HG02759 (cell line): ENCODE measurements around the gene SHROOM1.

ENCODE experiments used
- ATAC-seq: cut with Tn5 transposase; IDR thresholded peaks from one replicate; pipeline ENCODE4 v1.9.1; 2021; ENCODE audit warnings: mild to moderate bottlenecking, moderate library complexity; ENCODE audit not compliant: unreplicated experiment

SHROOM1 gene

DNA sequence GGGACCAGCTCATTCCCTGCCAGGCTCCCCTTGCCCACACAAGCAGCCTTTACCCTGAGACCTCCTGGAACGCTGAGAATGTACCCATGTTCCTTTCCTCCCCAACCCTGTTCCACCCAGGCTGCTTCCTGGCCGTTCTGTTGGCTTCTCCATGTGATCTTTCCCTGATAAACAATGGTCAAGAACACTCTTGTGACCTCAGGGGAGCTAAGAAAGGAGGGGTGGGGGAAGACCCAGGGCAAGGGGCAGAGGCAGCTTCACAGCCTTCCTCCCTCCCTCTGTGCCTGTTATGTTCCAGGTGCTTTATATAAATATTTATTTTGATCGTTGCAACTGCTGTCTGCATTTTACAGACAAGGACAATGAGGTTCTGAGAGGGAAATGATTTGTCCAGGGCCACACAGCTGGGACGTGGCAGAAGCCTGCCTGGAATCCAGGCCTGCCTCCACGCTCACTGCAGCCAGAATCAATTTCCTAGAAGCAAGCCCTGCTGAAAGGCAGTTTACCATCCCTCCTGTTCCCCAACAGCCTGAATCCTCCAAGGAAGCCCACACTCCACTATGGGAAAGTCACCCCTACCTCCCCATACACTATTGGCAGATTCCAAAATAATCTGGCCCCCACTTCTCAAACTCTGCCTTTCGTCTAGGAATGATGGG lies 3.9 kb downstream of the SHROOM1 start:
- ATAC-seq = no peak

DNA sequence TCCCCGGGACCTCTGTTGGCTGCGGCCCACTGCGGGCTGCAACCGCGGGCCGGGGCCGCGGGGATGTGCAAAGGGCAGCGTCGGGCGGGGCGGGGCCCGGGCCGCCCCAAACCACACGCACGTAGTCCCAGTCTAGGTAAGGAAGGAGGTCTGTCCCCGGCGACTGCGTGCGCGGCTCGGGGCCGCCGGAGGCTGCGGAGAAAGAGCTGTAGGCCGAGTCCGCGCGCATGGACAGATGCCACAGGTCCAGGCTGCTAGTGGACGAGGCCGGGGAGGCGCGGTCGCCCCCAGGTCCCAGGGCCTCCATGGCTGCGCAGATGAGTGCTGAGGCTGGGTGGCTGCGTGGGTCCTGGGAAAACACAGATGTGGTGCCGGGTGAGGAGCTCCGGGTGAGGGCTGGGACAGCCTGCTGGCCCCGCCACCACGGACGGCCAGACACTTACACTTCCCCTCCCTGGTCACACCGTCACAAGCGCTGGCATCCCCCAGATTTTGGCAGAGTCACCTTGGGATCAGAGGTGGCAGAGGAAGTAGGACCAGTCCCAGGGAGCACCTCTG lies 4.5 kb downstream of the SHROOM1 start:
- no peak for ATAC-seq

- ATAC-seq = no peak
Observed at GRCh38 chr5:132825033-132825833, 5.2 kb downstream of the SHROOM1 start.

DNA sequence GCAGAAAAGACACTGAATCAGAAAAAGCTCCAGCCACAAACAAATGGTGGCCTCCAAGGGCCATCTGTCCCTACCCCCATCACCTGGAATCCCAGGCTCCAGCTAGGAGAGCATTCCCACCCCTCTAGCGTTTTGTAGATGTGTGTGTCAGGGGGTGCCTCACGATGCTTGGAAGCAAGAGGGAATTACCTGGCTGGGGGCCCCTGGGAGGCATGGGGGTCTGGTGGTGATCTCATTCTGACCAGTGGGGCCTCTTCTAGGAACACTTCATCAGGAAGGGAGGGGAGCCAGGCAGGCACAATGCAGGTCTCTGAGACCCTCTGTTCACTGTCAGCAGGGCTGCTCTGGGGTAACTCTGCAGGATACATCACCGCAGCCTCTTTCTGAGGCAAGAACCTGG lies 6.0 kb downstream of the SHROOM1 start:
- ATAC-seq = no peak

GRCh38 chr5:132823481-132824050 lies 6.9 kb downstream of the SHROOM1 start:
- no peak for ATAC-seq

GRCh38 chr5:132822650-132823480 lies 7.6 kb downstream of the SHROOM1 start:
- no peak for ATAC-seq

DNA sequence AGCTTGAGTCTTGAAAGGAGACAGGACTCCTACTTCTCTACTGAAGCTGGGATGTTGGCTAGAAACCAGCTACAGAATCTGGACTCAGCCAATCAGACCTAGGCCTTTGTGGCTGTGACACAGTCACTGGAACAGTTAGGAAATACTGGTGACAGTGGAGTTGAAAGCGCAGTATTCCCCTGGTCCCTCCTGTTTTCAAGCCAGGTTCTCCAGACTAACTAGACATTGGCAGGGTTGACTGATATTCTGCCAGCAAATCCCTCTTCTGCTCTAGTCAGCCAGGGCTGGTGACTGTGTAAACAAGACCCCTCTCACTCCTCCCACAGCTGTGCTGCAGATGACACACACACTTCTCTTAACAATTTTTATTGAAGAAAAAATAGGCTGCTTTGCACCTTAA lies 8.7 kb downstream of the SHROOM1 start:
- no peak for ATAC-seq

- no peak for ATAC-seq
Observed at GRCh38 chr5:132821350-132821749, 9.1 kb downstream of the SHROOM1 start.

GRCh38 chr5:132820162-132820754 lies 10.2 kb downstream of the SHROOM1 start:
- ATAC-seq = peak; percentile 89

GRCh38 chr5:132819468-132819867 lies 11.0 kb downstream of the SHROOM1 start:
- ATAC-seq = no peak

GRCh38 chr5:132817011-132817410 lies 13.4 kb downstream of the SHROOM1 start:
- no peak for ATAC-seq

DNA sequence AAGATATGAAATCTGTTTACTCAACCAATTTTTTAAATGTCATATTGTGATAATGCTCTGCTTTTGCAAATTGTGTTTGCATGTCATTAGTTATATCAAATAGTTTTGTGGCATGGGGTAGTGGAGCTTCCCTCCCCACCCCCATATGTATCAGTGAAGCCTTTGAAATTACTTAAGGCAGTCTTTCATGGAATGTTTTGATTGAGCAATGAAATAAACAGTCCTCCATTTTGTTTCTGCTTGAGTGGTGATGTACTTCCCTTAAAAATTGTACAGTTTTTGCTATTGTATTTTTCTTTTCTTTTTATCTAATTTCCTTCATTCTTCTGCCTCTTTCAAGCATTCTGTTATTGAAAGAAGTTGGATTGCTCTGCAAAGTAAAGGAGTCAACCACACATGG lies 13.9 kb downstream of the SHROOM1 start:
- ATAC-seq = no peak

- ATAC-seq = no peak
Observed at GRCh38 chr5:132816083-132816482, 14.4 kb downstream of the SHROOM1 start.

DNA sequence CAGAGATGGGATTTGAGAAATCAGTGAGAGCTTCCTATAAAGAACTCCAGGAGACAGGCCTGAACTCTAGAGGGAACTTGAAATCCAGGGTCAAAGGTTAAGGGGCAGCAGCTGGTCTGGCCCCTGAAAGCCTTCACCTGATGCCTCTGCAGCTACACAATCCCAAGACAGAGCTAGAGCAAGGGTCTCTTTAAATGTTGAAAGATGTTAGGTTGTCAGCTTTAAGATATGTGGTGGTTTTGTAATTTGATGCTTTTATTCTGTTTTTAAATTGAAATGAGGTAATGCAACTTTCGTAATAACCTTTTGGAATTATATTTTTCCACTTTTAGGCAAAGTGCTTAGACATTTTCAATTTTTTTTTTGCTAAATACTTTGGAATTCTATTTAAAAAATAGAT lies 15.0 kb downstream of the SHROOM1 start:
- ATAC-seq = no peak

DNA sequence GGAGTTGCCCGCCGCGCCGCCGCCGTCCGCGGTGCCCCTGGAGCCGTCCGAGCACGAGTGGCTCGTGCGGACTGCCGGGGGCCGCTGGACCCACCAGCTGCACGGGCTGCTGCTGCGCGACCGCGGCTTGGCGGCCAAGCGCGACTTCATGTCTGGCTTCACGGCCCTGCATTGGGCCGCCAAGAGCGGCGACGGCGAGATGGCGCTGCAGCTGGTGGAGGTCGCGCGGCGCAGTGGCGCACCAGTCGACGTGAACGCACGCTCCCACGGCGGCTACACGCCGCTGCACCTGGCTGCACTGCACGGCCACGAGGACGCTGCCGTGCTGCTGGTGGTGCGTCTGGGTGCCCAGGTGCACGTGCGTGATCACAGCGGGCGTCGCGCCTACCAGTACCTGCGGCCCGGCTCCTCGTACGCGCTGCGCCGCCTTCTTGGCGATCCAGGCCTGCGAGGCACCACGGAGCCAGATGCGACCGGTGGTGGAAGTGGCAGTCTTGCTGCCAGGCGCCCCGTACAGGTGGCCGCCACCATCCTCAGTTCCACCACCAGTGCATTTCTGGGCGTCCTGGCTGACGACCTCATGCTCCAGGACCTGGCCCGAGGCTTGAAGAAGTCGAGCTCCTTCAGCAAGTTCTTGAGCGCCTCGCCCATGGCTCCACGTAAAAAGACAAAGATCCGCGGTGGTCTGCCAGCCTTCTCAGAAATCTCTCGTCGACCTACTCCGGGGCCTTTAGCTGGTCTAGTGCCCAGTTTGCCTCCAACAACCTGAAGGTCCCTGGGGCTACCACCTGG lies 15.7 kb downstream of the SHROOM1 start:
- ATAC-seq = no peak

DNA sequence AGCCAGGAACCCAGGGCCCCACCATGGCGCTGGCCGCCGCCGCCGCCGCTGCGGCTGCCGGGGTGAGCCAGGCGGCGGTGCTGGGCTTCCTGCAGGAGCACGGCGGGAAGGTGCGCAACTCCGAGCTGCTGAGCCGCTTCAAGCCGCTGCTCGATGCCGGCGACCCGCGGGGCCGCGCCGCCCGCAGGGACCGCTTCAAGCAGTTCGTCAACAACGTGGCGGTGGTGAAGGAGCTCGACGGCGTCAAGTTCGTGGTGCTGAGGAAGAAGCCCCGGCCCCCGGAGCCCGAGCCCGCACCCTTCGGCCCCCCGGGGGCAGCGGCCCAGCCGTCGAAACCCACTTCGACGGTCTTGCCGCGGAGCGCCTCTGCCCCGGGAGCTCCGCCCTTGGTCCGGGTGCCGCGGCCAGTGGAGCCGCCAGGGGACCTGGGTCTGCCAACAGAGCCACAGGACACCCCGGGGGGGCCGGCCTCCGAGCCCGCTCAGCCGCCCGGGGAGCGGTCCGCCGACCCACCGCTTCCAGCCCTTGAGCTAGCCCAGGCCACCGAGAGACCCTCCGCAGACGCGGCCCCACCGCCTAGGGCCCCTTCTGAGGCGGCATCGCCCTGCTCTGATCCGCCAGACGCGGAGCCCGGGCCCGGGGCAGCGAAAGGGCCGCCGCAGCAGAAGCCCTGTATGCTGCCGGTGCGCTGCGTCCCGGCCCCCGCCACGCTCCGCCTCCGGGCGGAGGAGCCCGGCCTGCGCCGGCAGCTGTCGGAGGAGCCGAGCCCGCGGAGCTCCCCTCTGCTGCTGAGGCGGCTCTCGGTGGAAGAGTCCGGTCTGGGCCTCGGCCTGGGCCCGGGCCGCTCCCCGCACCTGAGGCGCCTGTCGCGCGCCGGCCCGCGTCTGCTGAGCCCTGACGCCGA lies 16.6 kb downstream of the SHROOM1 start:
- ATAC-seq = no peak

GRCh38 chr5:132812781-132813598 lies 17.5 kb downstream of the SHROOM1 start, which contains the start of gene SOWAHA:
SOWAHA (plus strand) TSS chr5:132813302; CDS start chr5:132813622, 320 bp downstream.
- ATAC-seq = no peak
